HEK293 (cell line): Measurements from ENCODE around the gene TCAP.

Experiments
- CTCF ChIA-PET: fragments of 350-600 bp; formaldehyde crosslinking; extraction: SDS; loops from one replicate; lab custom pipeline; 2021; ENCODE audit warnings: antibody characterized with exemption; lab: Yijun Ruan, JAX
- POLR2A ChIA-PET: fragments of 300-600 bp; formaldehyde crosslinking; extraction: SDS; loops from one replicate; lab custom pipeline; 2020; ENCODE audit warnings: antibody characterized with exemption, inconsistent platforms; lab: Yijun Ruan, JAX
- H3K27ac ChIP-seq: fragments of 200-500 bp; sonication (Bioruptor generic); 2 replicates; pipeline ENCODE4 v1.5.1; 2014; ENCODE audit warnings: low read depth, low read length, control low read depth, inconsistent platforms; ENCODE audit errors: extremely low read depth
- H3K36me3 ChIP-seq, 2 experiments: fragments of 200-500 bp in 1 of 2; sonication (Bioruptor generic) in 1 of 2; 1 replicate in 1 of 2; 2 replicates in 1 of 2; pipeline ENCODE4 v1.5.1; 2014 to 2017; ENCODE audit warnings: inconsistent platforms in 2 of 2, low read length in 2 of 2; ENCODE audit not compliant: control insufficient read depth in 2 of 2, insufficient read depth in 1 of 2
- H3K4me1 ChIP-seq: fragments of 200-500 bp; sonication (Bioruptor generic); 2 replicates; pipeline ENCODE4 v1.5.1; 2014; ENCODE audit warnings: mild to moderate bottlenecking, low read length, inconsistent platforms; ENCODE audit not compliant: control insufficient read depth, insufficient read depth
- H3K4me3 ChIP-seq: 2 replicates; pipeline ENCODE4 v1.5.1; 2011; ENCODE audit warnings: low read depth, mild to moderate bottlenecking, control low read depth, low read length, moderate library complexity
- H3K9me3 ChIP-seq: fragments of 200-500 bp; sonication (Bioruptor generic); 2 replicates; pipeline ENCODE4 v1.5.1; 2014; ENCODE audit warnings: low read depth, low read length, inconsistent platforms; ENCODE audit not compliant: control insufficient read depth, insufficient read depth
- EGR2 ChIP-seq: fragments of 450-650 bp; formaldehyde crosslinking; IDR thresholded peaks from 2 replicates; pipeline ENCODE4 v1.5.1; 2016; ENCODE audit warnings: low read depth, missing biosample characterization, missing genetic modification characterization
- GLI4 ChIP-seq: fragments of 450-650 bp; formaldehyde crosslinking; IDR thresholded peaks from 2 replicates; pipeline ENCODE4 v1.5.1; 2016; ENCODE audit warnings: missing biosample characterization, missing genetic modification characterization
- GLIS1 ChIP-seq: fragments of 450-650 bp; formaldehyde crosslinking; IDR thresholded peaks from 2 replicates; pipeline ENCODE4 v1.5.1; 2016; ENCODE audit warnings: missing biosample characterization, missing genetic modification characterization
- GLIS2 ChIP-seq: fragments of 450-650 bp; formaldehyde crosslinking; IDR thresholded peaks from 2 replicates; pipeline ENCODE4 v1.5.1; 2016; ENCODE audit warnings: missing biosample characterization, missing genetic modification characterization
- MEIS1 ChIP-seq: sonication (generic); formaldehyde crosslinking; IDR thresholded peaks from 2 replicates; pipeline ENCODE4 v1.8.1; 2022; ENCODE audit warnings: missing genetic modification reagents, mild to moderate bottlenecking, borderline replicate concordance
- WT1 ChIP-seq: fragments of 450-650 bp; formaldehyde crosslinking; IDR thresholded peaks from 2 replicates; pipeline ENCODE4 v1.5.1; 2016; ENCODE audit warnings: missing biosample characterization, missing genetic modification characterization
- ZBTB21 ChIP-seq: fragments of 450-650 bp; formaldehyde crosslinking; IDR thresholded peaks from 2 replicates; pipeline ENCODE4 v1.5.1; 2017; ENCODE audit warnings: missing biosample characterization, missing genetic modification characterization
- ZBTB48 ChIP-seq: fragments of 450-650 bp; formaldehyde crosslinking; IDR thresholded peaks from 2 replicates; pipeline ENCODE4 v1.5.1; 2016; ENCODE audit warnings: missing biosample characterization, missing genetic modification characterization
- ZFHX2 ChIP-seq: fragments of 450-650 bp; formaldehyde crosslinking; conservative IDR thresholded peaks from 2 replicates; pipeline ENCODE4 v1.5.1; 2016; ENCODE audit warnings: missing biosample characterization, missing genetic modification characterization
- ZIC2 ChIP-seq: fragments of 450-650 bp; formaldehyde crosslinking; IDR thresholded peaks from 2 replicates; pipeline ENCODE4 v1.5.1; 2016; ENCODE audit warnings: missing biosample characterization, missing genetic modification characterization
- ZNF114 ChIP-seq: fragments of 450-650 bp; formaldehyde crosslinking; IDR thresholded peaks from 2 replicates; pipeline ENCODE4 v1.5.0; 2017; ENCODE audit warnings: missing biosample characterization, missing genetic modification characterization
- ZNF184 ChIP-seq: fragments of 450-650 bp; IDR thresholded peaks from 2 replicates; pipeline ENCODE4 v1.5.1; 2018; ENCODE audit warnings: missing biosample characterization, mild to moderate bottlenecking, missing genetic modification characterization
- ZNF221 ChIP-seq: fragments of 450-650 bp; formaldehyde crosslinking; IDR thresholded peaks from 2 replicates; pipeline ENCODE4 v1.5.1; 2017; ENCODE audit warnings: missing biosample characterization, missing genetic modification characterization, borderline replicate concordance
- ZNF239 ChIP-seq: fragments of 450-650 bp; formaldehyde crosslinking; IDR thresholded peaks from 2 replicates; pipeline ENCODE4 v1.5.1; 2016; ENCODE audit warnings: missing biosample characterization, missing genetic modification characterization
- ZNF350 ChIP-seq: fragments of 450-650 bp; formaldehyde crosslinking; IDR thresholded peaks from 2 replicates; pipeline ENCODE4 v1.5.0; 2017; ENCODE audit warnings: missing biosample characterization, mild to moderate bottlenecking, missing genetic modification characterization
- ZNF473 ChIP-seq: fragments of 450-650 bp; formaldehyde crosslinking; IDR thresholded peaks from 2 replicates; pipeline ENCODE4 v1.5.1; 2017; ENCODE audit warnings: missing biosample characterization, missing genetic modification characterization
- ZNF48 ChIP-seq: fragments of 450-650 bp; formaldehyde crosslinking; IDR thresholded peaks from 2 replicates; pipeline ENCODE4 v1.5.1; 2016; ENCODE audit warnings: missing biosample characterization, missing genetic modification characterization
- ZNF544 ChIP-seq: fragments of 450-650 bp; formaldehyde crosslinking; IDR thresholded peaks from 2 replicates; pipeline ENCODE4 v1.5.0; 2017; ENCODE audit warnings: missing biosample characterization, missing genetic modification characterization
- ZNF555 ChIP-seq: fragments of 450-650 bp; formaldehyde crosslinking; conservative IDR thresholded peaks from 2 replicates; pipeline ENCODE4 v1.5.1; 2017; ENCODE audit warnings: missing biosample characterization, mild to moderate bottlenecking, missing genetic modification characterization, inconsistent platforms
- ZNF561 ChIP-seq: fragments of 450-650 bp; IDR thresholded peaks from 2 replicates; pipeline ENCODE4 v1.5.1; 2018; ENCODE audit warnings: missing biosample characterization, missing genetic modification characterization, borderline replicate concordance
- ZNF621 ChIP-seq: fragments of 450-650 bp; formaldehyde crosslinking; IDR thresholded peaks from 2 replicates; pipeline ENCODE4 v1.5.1; 2017; ENCODE audit warnings: missing biosample characterization, missing genetic modification characterization
- ZNF624 ChIP-seq: fragments of 450-650 bp; formaldehyde crosslinking; IDR thresholded peaks from 2 replicates; pipeline ENCODE4 v1.5.1; 2017; ENCODE audit warnings: missing biosample characterization, missing genetic modification characterization
- ZNF670 ChIP-seq: fragments of 450-650 bp; formaldehyde crosslinking; IDR thresholded peaks from 2 replicates; pipeline ENCODE4 v1.5.1; 2016; ENCODE audit warnings: missing biosample characterization, missing genetic modification characterization, low read depth
- ZNF768 ChIP-seq: fragments of 450-650 bp; formaldehyde crosslinking; IDR thresholded peaks from 2 replicates; pipeline ENCODE4 v1.5.1; 2018; ENCODE audit warnings: missing biosample characterization, mild to moderate bottlenecking, missing genetic modification characterization
- ZNF785 ChIP-seq: fragments of 450-650 bp; formaldehyde crosslinking; IDR thresholded peaks from 2 replicates; pipeline ENCODE4 v1.5.1; 2016; ENCODE audit warnings: missing biosample characterization, missing genetic modification characterization
- ZNF843 ChIP-seq: fragments of 450-650 bp; formaldehyde crosslinking; IDR thresholded peaks from 2 replicates; pipeline ENCODE4 v1.5.1; 2016; ENCODE audit warnings: missing biosample characterization, missing genetic modification characterization
- ZSCAN23 ChIP-seq: fragments of 450-650 bp; formaldehyde crosslinking; IDR thresholded peaks from 2 replicates; pipeline ENCODE4 v1.5.1; 2016; ENCODE audit warnings: missing biosample characterization, missing genetic modification characterization
- TF ChIP-seq, protein P1 (sequence below): fragments of 450-650 bp; formaldehyde crosslinking; IDR thresholded peaks from 2 replicates; pipeline ENCODE4 v1.5.1; 2016; ENCODE audit warnings: missing biosample characterization, missing genetic modification characterization
- TF ChIP-seq, protein P2 (sequence below): fragments of 450-650 bp; formaldehyde crosslinking; IDR thresholded peaks from 2 replicates; pipeline ENCODE4 v1.5.1; 2016; ENCODE audit warnings: missing biosample characterization, missing genetic modification characterization
- TF ChIP-seq, protein P3 (sequence below): fragments of 450-650 bp; formaldehyde crosslinking; IDR thresholded peaks from 2 replicates; pipeline ENCODE4 v1.5.0; 2017; ENCODE audit warnings: missing biosample characterization, missing genetic modification characterization, borderline replicate concordance

Gene TCAP

DNA sequence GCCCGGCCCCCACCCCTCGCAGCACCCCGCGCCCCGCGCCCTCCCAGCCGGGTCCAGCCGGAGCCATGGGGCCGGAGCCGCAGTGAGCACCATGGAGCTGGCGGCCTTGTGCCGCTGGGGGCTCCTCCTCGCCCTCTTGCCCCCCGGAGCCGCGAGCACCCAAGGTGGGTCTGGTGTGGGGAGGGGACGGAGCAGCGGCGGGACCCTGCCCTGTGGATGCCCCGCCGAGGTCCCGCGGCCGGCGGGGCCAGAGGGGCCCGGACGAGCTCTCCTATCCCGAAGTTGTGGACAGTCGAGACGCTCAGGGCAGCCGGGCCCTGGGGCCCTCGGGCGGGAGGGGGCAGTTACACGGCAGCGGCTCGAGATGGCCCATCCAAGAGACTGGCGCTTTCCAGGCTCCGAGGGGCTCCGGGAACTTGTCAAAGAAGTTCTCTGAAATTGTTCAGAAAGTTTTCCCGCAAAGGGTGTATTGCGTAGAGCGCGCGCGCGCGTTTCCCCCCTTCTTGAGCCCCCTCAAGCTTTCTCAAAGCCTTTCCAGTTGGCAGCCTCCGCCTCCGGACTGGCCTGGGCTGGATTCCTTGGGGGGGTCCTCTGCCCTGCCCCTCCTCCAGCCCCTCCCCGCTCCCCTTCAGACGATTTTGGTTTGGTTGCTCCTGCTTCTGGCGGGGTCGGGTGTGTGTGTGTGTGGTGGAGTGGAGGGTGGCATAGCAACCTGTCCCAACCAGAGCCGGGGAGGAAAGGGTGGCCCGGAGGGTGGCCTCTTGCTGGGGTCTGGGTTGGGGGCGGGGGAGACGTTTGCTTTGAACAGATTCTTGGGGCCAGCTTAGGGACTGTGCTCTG, 35.2 kb downstream of the TCAP start (continued):
- no peak for TF ChIP-seq ZNF670 (tag by site-specific recombination)

DNA sequence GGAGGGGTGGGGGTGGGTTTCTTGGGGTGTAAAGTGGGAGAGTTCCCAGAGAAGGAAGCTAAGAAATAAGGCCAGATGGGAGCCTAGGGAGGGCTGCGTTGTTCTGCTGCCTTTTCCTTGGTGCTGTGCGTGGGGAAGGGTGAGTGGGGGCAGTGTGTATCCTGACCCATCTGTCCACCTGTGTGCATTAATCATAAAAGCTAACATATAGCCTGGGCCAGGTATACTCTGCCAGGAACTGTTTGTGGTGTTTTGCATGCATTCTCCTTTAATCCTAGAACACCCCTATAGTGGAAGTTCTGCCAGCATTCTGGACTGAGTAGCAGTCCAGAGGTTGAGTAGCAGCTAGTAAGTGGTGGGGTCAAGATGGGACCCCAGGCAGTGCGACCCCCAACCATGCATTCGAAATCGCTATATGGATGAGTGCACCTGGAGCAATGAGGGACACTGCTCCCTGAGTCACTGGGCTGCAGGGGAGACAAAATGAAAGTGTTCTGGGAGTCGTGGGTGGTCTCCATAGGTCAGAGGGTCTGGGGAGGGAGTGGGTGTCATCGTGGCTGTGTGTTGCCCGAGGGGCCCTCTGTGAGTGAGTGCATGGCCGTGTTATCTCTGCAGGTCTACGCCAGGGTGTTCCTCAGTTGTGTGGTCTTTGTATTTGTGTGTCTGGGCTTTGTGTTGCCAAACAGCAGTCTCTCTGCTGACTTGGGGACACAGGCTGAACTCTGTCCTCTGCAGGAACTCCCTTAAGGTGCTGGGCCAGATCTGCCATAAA, 36.0 kb downstream of the TCAP start:
- peak overlapping the region; percentile 81 for H3K4me3 ChIP-seq
- TF ChIP-seq ZNF114 (tag by site-specific recombination) (no peak), ZFHX2 (tag by site-specific recombination) (peak; percentile 78), GLIS1 (tag by site-specific recombination) (peak; percentile 70), ZNF184 (tag by site-specific recombination) (no peak), ZNF785 (no peak), ZNF48 (tag by site-specific recombination) (no peak), ZNF473 (tag by site-specific recombination) (no peak), EGR2 (peak; percentile 51; the same call in 1 of the 2 replicates), ZNF621 (tag by site-specific recombination) (no peak), ZNF239 (no peak), MEIS1 (no peak), GLIS2 (tag by site-specific recombination) (peak; percentile 28; the same call in 1 of the 2 replicates), ZNF544 (tag by site-specific recombination) (no peak), ZSCAN23 (no peak), ZIC2 (tag by site-specific recombination) (peak; percentile 23; the same call in 1 of the 2 replicates), WT1 (tag by site-specific recombination) (no peak), ZNF768 (tag by site-specific recombination) (no peak), ZNF561 (tag by site-specific recombination) (no peak), ZNF843 (no peak), ZNF624 (tag by site-specific recombination) (no peak), ZNF350 (tag by site-specific recombination) (no peak), ZNF221 (tag by site-specific recombination) (no peak), ZBTB48 (tag by site-specific recombination) (0 out of 2 replicates have a peak, but pooled peaks have one; percentile 19), ZBTB21 (no peak), GLI4 (tag by site-specific recombination) (no peak), ZNF555 (tag by site-specific recombination) (no peak)
- TF ChIP-seq, protein P1, sequence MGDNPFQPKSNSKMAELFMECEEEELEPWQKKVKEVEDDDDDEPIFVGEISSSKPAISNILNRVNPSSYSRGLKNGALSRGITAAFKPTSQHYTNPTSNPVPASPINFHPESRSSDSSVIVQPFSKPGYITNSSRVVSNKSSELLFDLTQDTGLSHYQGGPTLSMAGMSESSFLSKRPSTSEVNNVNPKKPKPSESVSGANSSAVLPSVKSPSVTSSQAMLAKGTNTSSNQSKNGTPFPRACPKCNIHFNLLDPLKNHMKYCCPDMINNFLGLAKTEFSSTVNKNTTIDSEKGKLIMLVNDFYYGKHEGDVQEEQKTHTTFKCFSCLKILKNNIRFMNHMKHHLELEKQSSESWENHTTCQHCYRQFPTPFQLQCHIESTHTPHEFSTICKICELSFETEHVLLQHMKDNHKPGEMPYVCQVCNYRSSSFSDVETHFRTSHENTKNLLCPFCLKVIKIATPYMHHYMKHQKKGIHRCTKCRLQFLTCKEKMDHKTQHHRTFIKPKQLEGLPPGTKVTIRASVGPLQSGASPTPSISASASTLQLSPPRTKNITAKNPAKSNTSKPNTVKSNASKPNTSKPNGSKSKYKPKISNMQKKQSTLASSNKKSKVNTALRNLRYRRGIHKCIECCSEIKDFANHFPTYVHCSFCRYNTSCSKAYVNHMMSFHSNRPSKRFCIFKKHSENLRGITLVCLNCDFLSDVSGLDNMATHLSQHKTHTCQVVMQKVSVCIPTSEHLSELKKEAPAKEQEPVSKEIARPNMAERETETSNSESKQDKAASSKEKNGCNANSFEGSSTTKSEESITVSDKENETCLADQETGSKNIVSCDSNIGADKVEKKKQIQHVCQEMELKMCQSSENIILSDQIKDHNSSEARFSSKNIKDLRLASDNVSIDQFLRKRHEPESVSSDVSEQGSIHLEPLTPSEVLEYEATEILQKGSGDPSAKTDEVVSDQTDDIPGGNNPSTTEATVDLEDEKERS (tag by site-specific recombination), result no peak
- TF ChIP-seq, protein P2, sequence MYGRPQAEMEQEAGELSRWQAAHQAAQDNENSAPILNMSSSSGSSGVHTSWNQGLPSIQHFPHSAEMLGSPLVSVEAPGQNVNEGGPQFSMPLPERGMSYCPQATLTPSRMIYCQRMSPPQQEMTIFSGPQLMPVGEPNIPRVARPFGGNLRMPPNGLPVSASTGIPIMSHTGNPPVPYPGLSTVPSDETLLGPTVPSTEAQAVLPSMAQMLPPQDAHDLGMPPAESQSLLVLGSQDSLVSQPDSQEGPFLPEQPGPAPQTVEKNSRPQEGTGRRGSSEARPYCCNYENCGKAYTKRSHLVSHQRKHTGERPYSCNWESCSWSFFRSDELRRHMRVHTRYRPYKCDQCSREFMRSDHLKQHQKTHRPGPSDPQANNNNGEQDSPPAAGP, result no peak; the same call in 1 of the 2 replicates
- TF ChIP-seq, protein P3, sequence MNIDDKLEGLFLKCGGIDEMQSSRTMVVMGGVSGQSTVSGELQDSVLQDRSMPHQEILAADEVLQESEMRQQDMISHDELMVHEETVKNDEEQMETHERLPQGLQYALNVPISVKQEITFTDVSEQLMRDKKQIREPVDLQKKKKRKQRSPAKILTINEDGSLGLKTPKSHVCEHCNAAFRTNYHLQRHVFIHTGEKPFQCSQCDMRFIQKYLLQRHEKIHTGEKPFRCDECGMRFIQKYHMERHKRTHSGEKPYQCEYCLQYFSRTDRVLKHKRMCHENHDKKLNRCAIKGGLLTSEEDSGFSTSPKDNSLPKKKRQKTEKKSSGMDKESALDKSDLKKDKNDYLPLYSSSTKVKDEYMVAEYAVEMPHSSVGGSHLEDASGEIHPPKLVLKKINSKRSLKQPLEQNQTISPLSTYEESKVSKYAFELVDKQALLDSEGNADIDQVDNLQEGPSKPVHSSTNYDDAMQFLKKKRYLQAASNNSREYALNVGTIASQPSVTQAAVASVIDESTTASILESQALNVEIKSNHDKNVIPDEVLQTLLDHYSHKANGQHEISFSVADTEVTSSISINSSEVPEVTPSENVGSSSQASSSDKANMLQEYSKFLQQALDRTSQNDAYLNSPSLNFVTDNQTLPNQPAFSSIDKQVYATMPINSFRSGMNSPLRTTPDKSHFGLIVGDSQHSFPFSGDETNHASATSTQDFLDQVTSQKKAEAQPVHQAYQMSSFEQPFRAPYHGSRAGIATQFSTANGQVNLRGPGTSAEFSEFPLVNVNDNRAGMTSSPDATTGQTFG (tag by site-specific recombination), result no peak

More for the DNA sequence above, 36.0 kb downstream of the TCAP start:
- peaks cover 0 to 22% of the 10 kb centered on the region in 2 experiments; a peak in 1 of 3 replicates for H3K36me3 ChIP-seq
- CTCF ChIA-PET, result interaction anchor here (0.5 to 3.5 kb wide), 9 partner anchors 10 to 78 kb away, joined by 3 to 22 read pairs (median 4); partner anchors contain the start of genes MIEN1, PGAP3 and PNMT
- no peak overlapping the region for H3K27ac ChIP-seq
- peaks cover 13% of the 10 kb centered on the region; the same call in 1 of the 2 replicates for H3K4me1 ChIP-seq
- no peaks in the 10 kb centered on the region for H3K9me3 ChIP-seq
- POLR2A ChIA-PET, result interaction anchor here (0.7 to 2.4 kb wide), 6 partner anchors 14 to 291 kb away, joined by 3 to 42 read pairs (median 11); partner anchors contain the start of genes MIEN1, PGAP3 and PNMT
